HG03135 (cell line): ENCODE results near the gene ITGA7.

Source experiments
- ATAC-seq: cut with Tn5 transposase; IDR thresholded peaks from one replicate; pipeline ENCODE4 v1.9.1; 2021; ENCODE audit warnings: mild to moderate bottlenecking, moderate library complexity; ENCODE audit not compliant: unreplicated experiment

The ITGA7 gene

GRCh38 chr12:55718624-55719275 lies 11.0 kb upstream of the ITGA7 start:
- ATAC-seq, result no peak

GRCh38 chr12:55718015-55718414 lies 10.3 kb upstream of the ITGA7 start:
- ATAC-seq, result no peak

GRCh38 chr12:55717011-55718007 lies 9.6 kb upstream of the ITGA7 start:
- no peak for ATAC-seq

- no peak for ATAC-seq
Measured at GRCh38 chr12:55716582-55716957, 8.9 kb upstream of the ITGA7 start.

GRCh38 chr12:55715833-55716581 lies 8.3 kb upstream of the ITGA7 start, which contains the start of gene BLOC1S1:
BLOC1S1 (plus strand) TSS chr12:55716046; CDS start chr12:55716052, 6 bp downstream.
- ATAC-seq, result peak; percentile 94

- ATAC-seq, result no peak
Measured at GRCh38 chr12:55715169-55715764, 7.6 kb upstream of the ITGA7 start.

GRCh38 chr12:55713721-55714120 lies 6.0 kb upstream of the ITGA7 start:
- no peak for ATAC-seq

- no peak for ATAC-seq
Measured at GRCh38 chr12:55712700-55713415, 5.2 kb upstream of the ITGA7 start.

- ATAC-seq, result no peak
Measured at GRCh38 chr12:55711786-55712553, 4.3 kb upstream of the ITGA7 start.

- ATAC-seq, result no peak
Measured at GRCh38 chr12:55708695-55709233, 1.1 kb upstream of the ITGA7 start.

- ATAC-seq, result no peak
Measured at GRCh38 chr12:55707219-55707671, 459 bp downstream of the ITGA7 start.

GRCh38 chr12:55706568-55707218 lies 1.0 kb downstream of the ITGA7 start:
- no peak for ATAC-seq

- no peak for ATAC-seq
Measured at GRCh38 chr12:55705782-55706402, 1.8 kb downstream of the ITGA7 start.

GRCh38 chr12:55704824-55705718 lies 2.6 kb downstream of the ITGA7 start:
- no peak for ATAC-seq

- ATAC-seq, result no peak
Measured at GRCh38 chr12:55703901-55704761, 3.6 kb downstream of the ITGA7 start.

GRCh38 chr12:55703288-55703687 lies 4.4 kb downstream of the ITGA7 start:
- no peak for ATAC-seq
